Hepatocyte (in vitro differentiated cells): ENCODE data around the gene S100P. TPM values are rescaled to one million over a fixed set of nuclear protein-coding genes. Genes with fewer than 3 reads are reported as not detected.

Experiments used
- DNase-seq: peaks from one replicate; pipeline ENCODE4 v3.0.0-alpha.2; 2016; ENCODE audit warnings: low spot score
- H2AFZ ChIP-seq: fragments of 200-600 bp; sonication (generic); 2 replicates; pipeline ENCODE4 v1.6.0; 2016; ENCODE audit warnings: antibody characterized with exemption, mild to moderate bottlenecking
- H3K27ac ChIP-seq: fragments of 200-600 bp; sonication (generic); 2 replicates; pipeline ENCODE4 v1.5.1; 2016; ENCODE audit warnings: mild to moderate bottlenecking
- H3K27me3 ChIP-seq: fragments of 200-600 bp; sonication (generic); 2 replicates; pipeline ENCODE4 v1.6.1; 2016
- H3K36me3 ChIP-seq: fragments of 200-600 bp; sonication (generic); replicated peaks from 2 replicates; pipeline ENCODE4 v1.5.1; 2016; ENCODE audit warnings: low read depth; ENCODE audit not compliant: insufficient read depth
- H3K4me1 ChIP-seq: fragments of 200-600 bp; sonication (generic); 2 replicates; pipeline ENCODE4 v1.5.1; 2016; ENCODE audit warnings: mild to moderate bottlenecking, moderate library complexity; ENCODE audit not compliant: insufficient read depth
- H3K4me2 ChIP-seq: fragments of 200-600 bp; sonication (generic); 2 replicates; pipeline ENCODE4 v1.6.0; 2016
- H3K4me3 ChIP-seq: fragments of 200-600 bp; sonication (generic); 2 replicates; pipeline ENCODE4 v1.5.1; 2016; ENCODE audit warnings: mild to moderate bottlenecking
- H3K79me2 ChIP-seq: fragments of 200-600 bp; sonication (generic); 2 replicates; pipeline ENCODE4 v1.6.0; 2017; ENCODE audit warnings: mild to moderate bottlenecking
- H3K9me2 ChIP-seq: fragments of 200-600 bp; sonication (generic); replicated peaks from 2 replicates; pipeline ENCODE4 v1.6.0; 2017; ENCODE audit warnings: mild to moderate bottlenecking; ENCODE audit not compliant: insufficient read depth
- H3K9me3 ChIP-seq: fragments of 200-600 bp; sonication (generic); 2 replicates; pipeline ENCODE4 v1.5.1; 2016; ENCODE audit warnings: low read depth, mild to moderate bottlenecking
- H4K20me1 ChIP-seq: fragments of 200-600 bp; sonication (generic); 2 replicates; pipeline ENCODE4 v1.6.0; 2016; ENCODE audit warnings: mild to moderate bottlenecking; ENCODE audit not compliant: insufficient read depth, poor library complexity, severe bottlenecking
- EZH2 ChIP-seq: fragments of 200-600 bp; sonication (generic); IDR thresholded peaks from 2 replicates; pipeline ENCODE4 v1.6.1; 2016; ENCODE audit warnings: antibody characterized with exemption, mild to moderate bottlenecking, borderline replicate concordance
- EZH2phosphoT487 ChIP-seq: fragments of 200-600 bp; sonication (generic); IDR thresholded peaks from one replicate; pipeline ENCODE4 v1.6.1; 2018; ENCODE audit warnings: antibody characterized with exemption, mild to moderate bottlenecking, low read depth, moderate library complexity; ENCODE audit not compliant: unreplicated experiment, severe bottlenecking
- WGBS: methylation state at CpG from one replicate; pipeline ENCODE4 v1.1.6; 2016; ENCODE audit warnings: low lambda C conversion rate; ENCODE audit errors: missing lambda C conversion rate; 5-methylcytosine and 5-hydroxymethylcytosine counted together
- polyA plus RNA-seq: library from polyadenylated mRNA; unstranded; fragments of >200 nt; fragmentation: Nextera tagmentation; extraction: Ambion mirVana; gene quantifications from 2 replicates; pipeline ENCODE4 v1.2.1, GENCODE V29; 2016
- total RNA-seq: library from RNA; depleted of rRNA; stranded (reverse); fragments of >200 nt; gene quantifications from 2 replicates; pipeline ENCODE4 v1.2.3, GENCODE V29; 2014
- TF ChIP-seq, protein P1 (sequence below): fragments of 200-600 bp; sonication (generic); IDR thresholded peaks from 2 replicates; pipeline ENCODE4 v1.5.1; 2016; ENCODE audit warnings: antibody characterized with exemption, mild to moderate bottlenecking; ENCODE audit not compliant: poor library complexity

Gene S100P
- total and polyA plus RNA-seq, 2 experiments from 2014 or later: 36.6 to 51.6 TPM

- H3K4me1 ChIP-seq: peaks cover 18% of the 10 kb centered on the region
- H3K9me2 ChIP-seq: no peaks in the 10 kb centered on the region
- no peak for TF ChIP-seq EZH2phosphoT487
- TF ChIP-seq, protein P1, sequence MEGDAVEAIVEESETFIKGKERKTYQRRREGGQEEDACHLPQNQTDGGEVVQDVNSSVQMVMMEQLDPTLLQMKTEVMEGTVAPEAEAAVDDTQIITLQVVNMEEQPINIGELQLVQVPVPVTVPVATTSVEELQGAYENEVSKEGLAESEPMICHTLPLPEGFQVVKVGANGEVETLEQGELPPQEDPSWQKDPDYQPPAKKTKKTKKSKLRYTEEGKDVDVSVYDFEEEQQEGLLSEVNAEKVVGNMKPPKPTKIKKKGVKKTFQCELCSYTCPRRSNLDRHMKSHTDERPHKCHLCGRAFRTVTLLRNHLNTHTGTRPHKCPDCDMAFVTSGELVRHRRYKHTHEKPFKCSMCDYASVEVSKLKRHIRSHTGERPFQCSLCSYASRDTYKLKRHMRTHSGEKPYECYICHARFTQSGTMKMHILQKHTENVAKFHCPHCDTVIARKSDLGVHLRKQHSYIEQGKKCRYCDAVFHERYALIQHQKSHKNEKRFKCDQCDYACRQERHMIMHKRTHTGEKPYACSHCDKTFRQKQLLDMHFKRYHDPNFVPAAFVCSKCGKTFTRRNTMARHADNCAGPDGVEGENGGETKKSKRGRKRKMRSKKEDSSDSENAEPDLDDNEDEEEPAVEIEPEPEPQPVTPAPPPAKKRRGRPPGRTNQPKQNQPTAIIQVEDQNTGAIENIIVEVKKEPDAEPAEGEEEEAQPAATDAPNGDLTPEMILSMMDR: no peak
- TF ChIP-seq EZH2: no peak
- no peak overlapping the region for H3K4me2 ChIP-seq
- no peaks in the 10 kb centered on the region for H4K20me1 ChIP-seq
- no peak overlapping the region for H2AFZ ChIP-seq
- H3K27me3 ChIP-seq: no peaks in the 10 kb centered on the region
- H3K79me2 ChIP-seq: peaks cover 5% of the 10 kb centered on the region
- no peak for DNase-seq
- WGBS: 97% methylated on average over 11 of the region's 11 CpGs
- no peak overlapping the region for H3K27ac ChIP-seq
- H3K36me3 ChIP-seq: no peaks in the 10 kb centered on the region
- H3K9me3 ChIP-seq: no peaks in the 10 kb centered on the region
- H3K4me3 ChIP-seq: no peak overlapping the region
Observed at GRCh38 chr4:6684656-6685055, 9.0 kb upstream of the S100P start.

GRCh38 chr4:6686104-6686787, 7.4 kb upstream of the S100P start:
- WGBS: 94% methylated on average over 4 of the region's 4 CpGs
- H3K79me2 ChIP-seq: peaks cover 5% of the 10 kb centered on the region
- DNase-seq: no peak
- no peak overlapping the region for H3K27ac ChIP-seq
- H3K4me1 ChIP-seq: peaks cover 27% of the 10 kb centered on the region
- no peaks in the 10 kb centered on the region for H3K27me3 ChIP-seq
- no peaks in the 10 kb centered on the region for H3K36me3 ChIP-seq
- no peak overlapping the region for H3K4me2 ChIP-seq
- no peaks in the 10 kb centered on the region for H3K9me3 ChIP-seq
- TF ChIP-seq EZH2 (no peak), EZH2phosphoT487 (no peak)
- TF ChIP-seq, protein P1: no peak
- no peaks in the 10 kb centered on the region for H3K9me2 ChIP-seq
- no peaks in the 10 kb centered on the region for H4K20me1 ChIP-seq
- no peak overlapping the region for H3K4me3 ChIP-seq
- H2AFZ ChIP-seq: no peak overlapping the region

- 77% methylated on average over 24 of the region's 24 CpGs for WGBS
- H3K27me3 ChIP-seq: no peaks in the 10 kb centered on the region
- no peaks in the 10 kb centered on the region for H3K36me3 ChIP-seq
- H2AFZ ChIP-seq: peak overlapping the region; percentile 10
- peak; percentile 70 for DNase-seq
- H3K9me2 ChIP-seq: no peaks in the 10 kb centered on the region
- H3K4me2 ChIP-seq: peak overlapping the region; percentile 63
- H4K20me1 ChIP-seq: no peaks in the 10 kb centered on the region
- TF ChIP-seq, protein P1: peak; percentile 17
- no peak for TF ChIP-seq EZH2phosphoT487
- H3K4me1 ChIP-seq: peaks cover 37% of the 10 kb centered on the region
- H3K79me2 ChIP-seq: peaks cover 10% of the 10 kb centered on the region
- H3K4me3 ChIP-seq: no peak overlapping the region
- H3K27ac ChIP-seq: peak overlapping the region; percentile 94
- no peaks in the 10 kb centered on the region for H3K9me3 ChIP-seq
Observed at GRCh38 chr4:6687947-6688878, 5.5 kb upstream of the S100P start.
